K562 (cell line): ENCODE measurements around the gene ABHD17C. TPM values are rescaled to one million over a fixed set of nuclear protein-coding genes. Genes with fewer than 3 reads are reported as not detected.

Experiments
- ATAC-seq: fragments of 200-7000 bp; cut with Tn5 transposase; 3 replicates; pipeline ENCODE4 v1.9.1; 2020; ENCODE audit warnings: moderate library complexity
- BruUV-seq: library from RNA; stranded (reverse); fragments of 400-500 nt; replicated peaks from 2 replicates; lab custom pipeline; 2021; lab: Mats Ljungman, UMichigan
- CTCF ChIA-PET: fragments of 300-600 bp; formaldehyde crosslinking; extraction: SDS; loops from one replicate; lab custom pipeline; 2021; ENCODE audit warnings: low intra/inter-chr PET ratio; lab: Yijun Ruan, JAX
- POLR2A ChIA-PET: fragments of 300-600, 350-650 bp; sonication (Branson Sonifier 250); formaldehyde crosslinking; extraction: SDS; loops from one replicate; lab custom pipeline; 2021; ENCODE audit warnings: antibody characterized with exemption, inconsistent platforms; lab: Yijun Ruan, JAX
- DNase-seq, 4 experiments: peaks; one replicate each; pipeline versions ENCODE4 v3.0.0 to v3.0.0-alpha.2; 2011 to 2018; ENCODE audit warnings: low spot score in 3 of 4, mixed read lengths in 3 of 4; ENCODE audit errors: extremely low read depth in 1 of 4
- FAIRE-seq: peaks from 2 replicates; lab custom pipeline; 2011; peaks lifted over from hg19 to GRCh38; lab: Jason Lieb, UNC
- H2AFZ ChIP-seq: 2 replicates; pipeline ENCODE4 v1.6.0; 2011; ENCODE audit warnings: low read depth, low read length, control low read depth, inconsistent platforms
- H3K27ac ChIP-seq: fragments of 200-600 bp; 3 replicates; pipeline ENCODE4 v1.8.0; 2011; ENCODE audit warnings: low read depth, mild to moderate bottlenecking, control low read depth, inconsistent platforms, low read length, moderate library complexity, mixed read lengths; ENCODE audit errors: extremely low read depth
- H3K27me3 ChIP-seq, 2 experiments: fragments of 300-600 bp in 1 of 2; 2 replicates in 1 of 2; 3 replicates in 1 of 2; pipeline versions ENCODE4 v1.6.0 to v1.8.0; 2011; ENCODE audit warnings: inconsistent platforms in 2 of 2, low read length in 2 of 2, mild to moderate bottlenecking in 1 of 2, mixed read lengths in 1 of 2, moderate library complexity in 1 of 2; ENCODE audit not compliant: control insufficient read depth in 2 of 2, insufficient read depth in 2 of 2
- H3K36me3 ChIP-seq: fragments of 300-600 bp; 3 replicates; pipeline ENCODE4 v1.8.0; 2011; ENCODE audit warnings: mild to moderate bottlenecking, low read length, inconsistent platforms; ENCODE audit not compliant: control insufficient read depth, insufficient read depth
- H3K4me1 ChIP-seq, 2 experiments: fragments of 200-600 bp in 1 of 2; replicated peaks in 1 of 2; 2 replicates in 1 of 2; 3 replicates in 1 of 2; pipeline versions ENCODE4 v1.5.1 to v1.8.0; 2011; ENCODE audit warnings: inconsistent platforms in 2 of 2, low read length in 2 of 2, mild to moderate bottlenecking in 1 of 2, mixed read lengths in 1 of 2, moderate library complexity in 1 of 2; ENCODE audit not compliant: control insufficient read depth in 2 of 2, insufficient read depth in 2 of 2
- H3K4me2 ChIP-seq: 2 replicates; pipeline ENCODE4 v1.6.1; 2011; ENCODE audit warnings: low read length, control low read depth, inconsistent platforms, mixed read lengths; ENCODE audit not compliant: insufficient read depth
- H3K4me3 ChIP-seq: fragments of 200-600 bp; sonication (generic), shearing (Covaris generic); 2 replicates; pipeline ENCODE4 v1.5.1; 2016; ENCODE audit warnings: control low read depth, inconsistent platforms
- H3K79me2 ChIP-seq: fragments of 200-600 bp; 3 replicates; pipeline ENCODE4 v1.8.0; 2011; ENCODE audit warnings: low read length, inconsistent platforms; ENCODE audit not compliant: control insufficient read depth, insufficient read depth
- H3K9ac ChIP-seq, 2 experiments: 2 replicates each; pipeline versions ENCODE4 v1.6.0 to v1.6.1; 2011; ENCODE audit warnings: low read depth in 2 of 2, low read length in 2 of 2, control low read depth in 1 of 2, inconsistent platforms in 1 of 2, mild to moderate bottlenecking in 1 of 2, mixed read lengths in 1 of 2; ENCODE audit not compliant: insufficient read depth in 1 of 2
- H3K9me1 ChIP-seq: one replicate; pipeline ENCODE4 v1.6.0; 2011; ENCODE audit warnings: inconsistent platforms, mild to moderate bottlenecking, low read length, moderate library complexity; ENCODE audit not compliant: control insufficient read depth, insufficient read depth
- H3K9me3 ChIP-seq: replicated peaks from 2 replicates; pipeline ENCODE4 v1.5.1; 2011; ENCODE audit warnings: low read depth, low read length, inconsistent platforms; ENCODE audit not compliant: control insufficient read depth, insufficient read depth
- H4K20me1 ChIP-seq: replicated peaks from 2 replicates; pipeline ENCODE4 v1.6.1; 2011; ENCODE audit warnings: low read length, inconsistent platforms, mixed read lengths; ENCODE audit not compliant: control insufficient read depth, insufficient read depth
- ARNT ChIP-seq, 2 experiments: fragments of 450-650 bp; IDR thresholded peaks; 2 replicates each; pipeline ENCODE4 v1.6.1; 2016; ENCODE audit warnings: mild to moderate bottlenecking in 1 of 2
- CREM ChIP-seq: IDR thresholded peaks from 2 replicates; pipeline ENCODE4 v1.6.1; 2014; ENCODE audit warnings: antibody characterized with exemption, low read depth
- DMBX1 ChIP-seq: fragments of 250-450 bp; sonication (Bioruptor Pico); IDR thresholded peaks from 2 replicates; pipeline ENCODE4 v1.8.0; 2022; ENCODE audit warnings: inconsistent platforms, mild to moderate bottlenecking, moderate library complexity, borderline replicate concordance
- HIVEP1 ChIP-seq: fragments of 250-450 bp; sonication (Bioruptor Pico); IDR thresholded peaks from 2 replicates; pipeline ENCODE4 v1.4.0; 2020; ENCODE audit warnings: mild to moderate bottlenecking
- HOMEZ ChIP-seq: fragments of 250-450 bp; sonication (Bioruptor Pico); IDR thresholded peaks from 2 replicates; pipeline ENCODE4 v1.4.0; 2020; ENCODE audit warnings: mild to moderate bottlenecking, moderate library complexity
- KLF1 ChIP-seq: fragments of 450-650 bp; IDR thresholded peaks from 2 replicates; pipeline ENCODE4 v1.6.1; 2016; ENCODE audit warnings: missing genetic modification characterization, missing compliant biosample characterization
- NCOA4 ChIP-seq: fragments of 450-650 bp; IDR thresholded peaks from 2 replicates; pipeline ENCODE4 v1.6.1; 2018; ENCODE audit warnings: mild to moderate bottlenecking; ENCODE audit not compliant: partially characterized antibody
- NR1H2 ChIP-seq: sonication (generic); formaldehyde crosslinking; IDR thresholded peaks from 2 replicates; pipeline ENCODE4 v1.4.0; 2020; ENCODE audit warnings: mild to moderate bottlenecking, missing genetic modification reagents
- RBM14 ChIP-seq: fragments of 200-400 bp; formaldehyde crosslinking; IDR thresholded peaks from 2 replicates; pipeline ENCODE4 v1.6.1; 2018; ENCODE audit warnings: low read depth, mild to moderate bottlenecking, low read length, moderate library complexity, borderline replicate concordance; ENCODE audit not compliant: insufficient read depth
- RBM39 ChIP-seq: fragments of 200-400 bp; formaldehyde crosslinking; optimal IDR thresholded peaks from 2 replicates; pipeline ENCODE3; 2018; ENCODE audit warnings: low read depth, low read length
- RFX1 ChIP-seq: fragments of 450-650 bp; IDR thresholded peaks from 2 replicates; pipeline ENCODE4 v1.6.1; 2016; ENCODE audit warnings: mild to moderate bottlenecking, moderate library complexity
- SPI1 ChIP-seq: IDR thresholded peaks from 2 replicates; pipeline ENCODE4 v1.6.1; 2011; ENCODE audit warnings: low read depth, low read length, control low read depth, borderline replicate concordance
- STAT5B ChIP-seq: fragments of 250-450 bp; sonication (Bioruptor Pico); IDR thresholded peaks from 2 replicates; pipeline ENCODE4 v1.8.0; 2021; ENCODE audit warnings: mild to moderate bottlenecking, inconsistent platforms
- ZBTB33 ChIP-seq: sonication (generic); formaldehyde crosslinking; IDR thresholded peaks from 2 replicates; pipeline ENCODE4 v1.8.1; 2023; ENCODE audit warnings: mild to moderate bottlenecking, missing genetic modification reagents
- ZNF253 ChIP-seq: fragments of 250-450 bp; sonication (Bioruptor Pico); conservative IDR thresholded peaks from 2 replicates; pipeline ENCODE4 v1.6.1; 2021; ENCODE audit warnings: mild to moderate bottlenecking
- ZNF696 ChIP-seq: fragments of 250-450 bp; sonication (Bioruptor Pico); conservative IDR thresholded peaks from 2 replicates; pipeline ENCODE4 v1.4.0; 2020; ENCODE audit warnings: mild to moderate bottlenecking, moderate library complexity
- WGBS: fragments of 100-300 bp; shearing (Covaris generic); methylation state at CpG from one replicate; pipeline ENCODE4 v1.1.6; 2016; ENCODE audit warnings: low coverage, mixed read lengths; ENCODE audit not compliant: insufficient coverage; ENCODE audit errors: missing lambda C conversion rate; 5-methylcytosine and 5-hydroxymethylcytosine counted together
- in situ Hi-C: fragments of 300-500 bp; cut with MboI; formaldehyde crosslinking; loops from 4 replicates; pipeline ENCODE4 v1.15.0; 2018; ENCODE audit warnings: inconsistent platforms, mixed read lengths
- intact Hi-C: fragments of 100-400 bp; cut with micrococcal nuclease; formaldehyde crosslinking; loops from 2 replicates; pipeline ENCODE4 v1.14.2; 2022
- polyA plus RNA-seq, 8 experiments: library from polyadenylated mRNA; depleted of rRNA in 4 of 8; stranded (reverse) in 5 of 8; unstranded in 3 of 8; fragments of >200 nt; fragmentation: Nextera tagmentation in 2 of 8; fragmentation: Illumina TruSeq in 1 of 8; extraction: Ambion mirVana in 2 of 8; extraction: Trizol in 1 of 8; gene quantifications; 2 replicates each; pipeline versions ENCODE4 v1.2.1 to v1.2.3, GENCODE V29; 2011 to 2014; ENCODE audit warnings: inconsistent platforms in 1 of 8, missing spikeins in 1 of 8
- total RNA-seq, 7 experiments: library from RNA; depleted of rRNA in 6 of 7; stranded (reverse); fragments of >200 nt in 6 of 7; fragmentation: Illumina TruSeq in 2 of 7; extraction: Trizol in 2 of 7; gene quantifications; 2 replicates each; pipeline versions ENCODE4 v1.2.1 to v1.2.3, GENCODE V29; 2011 to 2021; ENCODE audit warnings: low replicate concordance in 1 of 7
- TF ChIP-seq, protein P1 (sequence below): sonication (generic); formaldehyde crosslinking; IDR thresholded peaks from 2 replicates; pipeline ENCODE4 v1.8.0; 2022; ENCODE audit warnings: mild to moderate bottlenecking, low read depth, missing genetic modification reagents
- TF ChIP-seq, protein P2 (sequence below): sonication (generic); formaldehyde crosslinking; IDR thresholded peaks from 2 replicates; pipeline ENCODE4 v1.8.1; 2023; ENCODE audit warnings: mild to moderate bottlenecking, missing genetic modification reagents
- TF ChIP-seq, protein P3 (sequence below): fragments of 250-450 bp; sonication (Bioruptor Pico); IDR thresholded peaks from 2 replicates; pipeline ENCODE4 v1.9.0; 2021; ENCODE audit warnings: mild to moderate bottlenecking

ABHD17C gene
- total and polyA plus RNA-seq, 9 of the 15 experiments (the other 6 are each of a cell fraction or from before 2014, with no cell fraction given) = 0.04 to 0.42 (median 0.19) TPM; not detected in 1

DNA sequence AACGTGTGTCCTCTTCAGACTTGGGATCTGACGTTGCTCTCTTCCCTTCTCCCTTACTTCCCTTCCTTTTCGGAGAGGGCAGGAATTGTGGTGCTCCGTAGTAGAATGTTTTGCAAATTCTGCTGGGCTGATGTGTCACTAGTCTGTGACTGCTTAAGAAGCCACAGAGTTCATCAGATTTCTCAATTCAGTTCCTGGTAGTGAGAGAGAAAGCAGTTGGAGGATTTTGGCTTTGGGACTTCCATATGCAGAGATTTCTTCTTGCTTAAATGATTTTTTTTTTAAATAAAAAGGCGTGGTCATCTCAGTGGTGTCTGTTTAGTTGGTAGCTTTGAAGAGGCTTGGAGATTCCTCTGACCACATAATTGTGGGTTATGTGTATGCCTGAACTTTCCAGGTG, 94.2 kb downstream of the ABHD17C start:
- Histone ChIP-seq H2AFZ (no peak overlapping the region), H3K4me2 (no peak overlapping the region), H3K36me3 (no peaks in the 10 kb centered on the region), H3K9me1 (no peaks in the 10 kb centered on the region), H3K27me3 (peaks cover 5 to 19% of the 10 kb centered on the region in 2 experiments; a peak in 3 of 5 replicates), H3K4me1 (no peaks in the 10 kb centered on the region), H3K9ac (no peak overlapping the region), H3K4me3 (no peak overlapping the region), H3K79me2 (no peaks in the 10 kb centered on the region), H4K20me1 (peaks cover 6% of the 10 kb centered on the region; the same call in 1 of the 2 replicates), H3K9me3 (no peaks in the 10 kb centered on the region), H3K27ac (no peak overlapping the region)
- CTCF ChIA-PET = no interaction called here
- intact Hi-C loops (no loop called here), in situ Hi-C loops (no loop called here)
- DNase-seq (no peak), ATAC-seq (no peak), FAIRE-seq (no peak)
- POLR2A ChIA-PET = no interaction called here
- whole genome bisulfite sequencing = 0% methylated on average over 5 of the region's 5 CpGs
- BruUV-seq = no TSS peak
- TF ChIP-seq HIVEP1 (CRISPR knock-in tag) = no peak
- TF ChIP-seq CREM = no peak
- TF ChIP-seq, protein P1, sequence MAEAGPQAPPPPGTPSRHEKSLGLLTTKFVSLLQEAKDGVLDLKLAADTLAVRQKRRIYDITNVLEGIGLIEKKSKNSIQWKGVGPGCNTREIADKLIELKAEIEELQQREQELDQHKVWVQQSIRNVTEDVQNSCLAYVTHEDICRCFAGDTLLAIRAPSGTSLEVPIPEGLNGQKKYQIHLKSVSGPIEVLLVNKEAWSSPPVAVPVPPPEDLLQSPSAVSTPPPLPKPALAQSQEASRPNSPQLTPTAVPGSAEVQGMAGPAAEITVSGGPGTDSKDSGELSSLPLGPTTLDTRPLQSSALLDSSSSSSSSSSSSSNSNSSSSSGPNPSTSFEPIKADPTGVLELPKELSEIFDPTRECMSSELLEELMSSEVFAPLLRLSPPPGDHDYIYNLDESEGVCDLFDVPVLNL (CRISPR knock-in tag) = no peak
- TF ChIP-seq STAT5B (CRISPR knock-in tag) = no peak
- no peak for TF ChIP-seq RBM14
- no peak for TF ChIP-seq KLF1
- TF ChIP-seq ZNF696 = no peak
- no peak for TF ChIP-seq RFX1
- no peak for TF ChIP-seq RBM39
- no peak for TF ChIP-seq NCOA4
- TF ChIP-seq ARNT (IDR thresholded peaks at IDR 0.05) = no peak
- no peak for TF ChIP-seq HOMEZ (CRISPR knock-in tag)
- TF ChIP-seq DMBX1 (CRISPR knock-in tag) = no peak
- TF ChIP-seq ZBTB33 = no peak
- TF ChIP-seq NR1H2 (CRISPR knock-in tag) = no peak
- TF ChIP-seq, protein P2, sequence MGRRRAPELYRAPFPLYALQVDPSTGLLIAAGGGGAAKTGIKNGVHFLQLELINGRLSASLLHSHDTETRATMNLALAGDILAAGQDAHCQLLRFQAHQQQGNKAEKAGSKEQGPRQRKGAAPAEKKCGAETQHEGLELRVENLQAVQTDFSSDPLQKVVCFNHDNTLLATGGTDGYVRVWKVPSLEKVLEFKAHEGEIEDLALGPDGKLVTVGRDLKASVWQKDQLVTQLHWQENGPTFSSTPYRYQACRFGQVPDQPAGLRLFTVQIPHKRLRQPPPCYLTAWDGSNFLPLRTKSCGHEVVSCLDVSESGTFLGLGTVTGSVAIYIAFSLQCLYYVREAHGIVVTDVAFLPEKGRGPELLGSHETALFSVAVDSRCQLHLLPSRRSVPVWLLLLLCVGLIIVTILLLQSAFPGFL (CRISPR knock-in tag) = no peak
- no peak for TF ChIP-seq ZNF253 (CRISPR knock-in tag)
- TF ChIP-seq, protein P3, sequence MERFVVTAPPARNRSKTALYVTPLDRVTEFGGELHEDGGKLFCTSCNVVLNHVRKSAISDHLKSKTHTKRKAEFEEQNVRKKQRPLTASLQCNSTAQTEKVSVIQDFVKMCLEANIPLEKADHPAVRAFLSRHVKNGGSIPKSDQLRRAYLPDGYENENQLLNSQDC (CRISPR knock-in tag) = no peak
- no peak for TF ChIP-seq SPI1
